HG03039 (cell line): ENCODE data around the gene CASP8.
"Not testable (repeated sequence)": the region's sequence is repeated elsewhere in the genome, so short reads cannot be mapped to it uniquely, and the experiment has no call there.

Experiments
- ATAC-seq: cut with Tn5 transposase; IDR thresholded peaks from one replicate; pipeline ENCODE4 v1.9.1; 2021; ENCODE audit warnings: mild to moderate bottlenecking, moderate library complexity; ENCODE audit not compliant: unreplicated experiment

The CASP8 gene

GRCh38 chr2:201269764-201270163 is 9.4 kb downstream of the CASP8 start:
- no peak for ATAC-seq

- no peak for ATAC-seq
These were observed 10.1 kb downstream of the CASP8 start for GRCh38 chr2:201270293-201271001.

- no peak for ATAC-seq
These were observed 11.6 kb downstream of the CASP8 start for GRCh38 chr2:201271917-201272316.

- ATAC-seq, result no peak
These were observed 13.1 kb downstream of the CASP8 start for GRCh38 chr2:201273330-201273983.

GRCh38 chr2:201275069-201275468 is 14.7 kb downstream of the CASP8 start:
- ATAC-seq, result no peak

- no peak for ATAC-seq
These were observed 15.7 kb downstream of the CASP8 start for GRCh38 chr2:201275990-201276389.

- no peak for ATAC-seq
These were observed 16.2 kb downstream of the CASP8 start for GRCh38 chr2:201276511-201276910.

GRCh38 chr2:201279079-201279478 is 18.7 kb downstream of the CASP8 start:
- ATAC-seq, result no peak

- ATAC-seq, result no peak
These were observed 20.1 kb downstream of the CASP8 start for GRCh38 chr2:201280191-201281040.

- ATAC-seq, result no peak
These were observed 25.2 kb downstream of the CASP8 start for GRCh38 chr2:201285499-201285898.

- not testable (repeated sequence) for ATAC-seq
These were observed 30.3 kb downstream of the CASP8 start for GRCh38 chr2:201290457-201291148.

- ATAC-seq, result no peak
These were observed 38.2 kb downstream of the CASP8 start for GRCh38 chr2:201298462-201299052.

GRCh38 chr2:201299929-201300328 is 39.6 kb downstream of the CASP8 start:
- not testable (repeated sequence) for ATAC-seq

- ATAC-seq, result no peak
These were observed 47.5 kb downstream of the CASP8 start for GRCh38 chr2:201307876-201308275.

- no peak for ATAC-seq
These were observed 48.6 kb downstream of the CASP8 start for GRCh38 chr2:201308914-201309313.

- no peak for ATAC-seq
These were observed 53.0 kb downstream of the CASP8 start for GRCh38 chr2:201313362-201313761.

- ATAC-seq, result no peak
These were observed 59.2 kb downstream of the CASP8 start for GRCh38 chr2:201319511-201319910.

- ATAC-seq, result no peak
These were observed 59.9 kb downstream of the CASP8 start for GRCh38 chr2:201320257-201320656.

GRCh38 chr2:201320701-201321100 is 60.4 kb downstream of the CASP8 start:
- no peak for ATAC-seq

- no peak for ATAC-seq
These were observed 62.4 kb downstream of the CASP8 start for GRCh38 chr2:201322772-201323171.

- ATAC-seq, result no peak
These were observed 67.3 kb downstream of the CASP8 start for GRCh38 chr2:201327678-201328077.
